T-cell (primary cell): ENCODE measurements around the gene LARGE1. TPM values are rescaled to one million over a fixed set of nuclear protein-coding genes. Genes with fewer than 3 reads are reported as not detected.

ENCODE experiments used
- ATAC-seq, 4 experiments: fragments of 200-7000 bp in 3 of 4; fragments of 150-1000 bp in 1 of 4; cut with Tn5 transposase; replicated peaks in 1 of 4; 1 replicate in 3 of 4; 2 replicates in 1 of 4; pipeline ENCODE4 v1.10.0; 2021; ENCODE audit warnings: moderate library complexity in 3 of 4, mild to moderate bottlenecking in 2 of 4, moderate number of reproducible peaks in 1 of 4
- CTCF ChIA-PET, 2 donors: fragments of 300-600 bp; sonication (Branson Sonifier 250); formaldehyde crosslinking; loops; one replicate each; lab custom pipeline; 2022; ENCODE audit warnings: antibody characterized with exemption in 2 of 2; lab: Charles Lee
- POLR2A ChIA-PET, 2 donors: fragments of 300-600 bp; sonication (Branson Sonifier 250); formaldehyde crosslinking; loops; one replicate each; lab custom pipeline; 2022; ENCODE audit warnings: antibody characterized with exemption in 2 of 2; lab: Charles Lee
- DNase-seq, 35 experiments: peaks; one replicate each; pipeline versions ENCODE4 v3.0.0 to v3.0.0-alpha.2; 2013 to 2023
- H3K27ac ChIP-seq: one replicate; pipeline ENCODE4 v1.5.1; 2013; ENCODE audit warnings: low read length
- H3K27me3 ChIP-seq, 2 experiments: replicated peaks in 1 of 2; 1 replicate in 1 of 2; 2 replicates in 1 of 2; pipeline versions ENCODE4 v1.6.1 to v1.7.0; 2013; ENCODE audit warnings: low read length in 1 of 2, mixed read lengths in 1 of 2; ENCODE audit not compliant: control insufficient read depth in 2 of 2, insufficient read depth in 2 of 2; ENCODE audit errors: extremely low read depth in 1 of 2
- H3K36me3 ChIP-seq, 2 donors: 1 replicate in 1 of 2; 2 replicates in 1 of 2; pipeline versions ENCODE4 v1.6.1 to v1.7.0; 2013; ENCODE audit warnings: low read length in 1 of 2; ENCODE audit not compliant: control insufficient read depth in 2 of 2, insufficient read depth in 1 of 2; ENCODE audit errors: extremely low read depth in 1 of 2
- H3K4me1 ChIP-seq, 2 experiments: 1 replicate in 1 of 2; 2 replicates in 1 of 2; pipeline versions ENCODE4 v1.6.1 to v1.7.0; 2013; ENCODE audit warnings: low read length in 2 of 2, mixed read lengths in 1 of 2; ENCODE audit not compliant: insufficient read depth in 2 of 2, control insufficient read depth in 1 of 2; ENCODE audit errors: extremely low read depth in 1 of 2
- H3K4me3 ChIP-seq, 2 donors: 1 replicate in 1 of 2; 2 replicates in 1 of 2; pipeline versions ENCODE4 v1.5.1 to v1.7.0; 2013; ENCODE audit warnings: mild to moderate bottlenecking in 2 of 2, low read length in 1 of 2, moderate library complexity in 1 of 2; ENCODE audit not compliant: control insufficient read depth in 1 of 2; ENCODE audit errors: extremely low read depth in 1 of 2
- H3K9me3 ChIP-seq: 2 replicates; pipeline ENCODE4 v1.7.0; 2013
- H3K27ac Mint-ChIP-seq, 2 donors: one replicate each; pipeline ENCODE4 v1.8.0; 2020 to 2021; ENCODE audit warnings: mild to moderate bottlenecking in 2 of 2, mixed read lengths in 2 of 2
- H3K27me3 Mint-ChIP-seq, 2 donors: one replicate each; pipeline ENCODE4 v1.8.0; 2021 to 2022; ENCODE audit warnings: mixed read lengths in 2 of 2
- H3K36me3 Mint-ChIP-seq: one replicate; pipeline ENCODE4 v1.8.0; 2021; ENCODE audit warnings: mixed read lengths
- H3K4me1 Mint-ChIP-seq, 3 donors: one replicate each; pipeline ENCODE4 v1.8.0; 2020 to 2022; ENCODE audit warnings: mixed read lengths in 3 of 3, mild to moderate bottlenecking in 1 of 3
- H3K4me3 Mint-ChIP-seq, 3 donors: one replicate each; pipeline ENCODE4 v1.8.0; 2020 to 2022; ENCODE audit warnings: mild to moderate bottlenecking in 3 of 3, mixed read lengths in 3 of 3, moderate library complexity in 3 of 3
- H3K9me3 Mint-ChIP-seq, 3 donors: one replicate each; pipeline ENCODE4 v1.8.0; 2020 to 2022; ENCODE audit warnings: mixed read lengths in 3 of 3
- WGBS: methylation state at CpG from one replicate; pipeline ENCODE4 v1.1.5; 2013; ENCODE audit warnings: missing lambda C conversion rate; ENCODE audit not compliant: insufficient coverage; 5-methylcytosine and 5-hydroxymethylcytosine counted together
- total RNA-seq, 35 experiments: library from RNA in 6 of 35; stranded (reverse) in 6 of 35; fragments of 120-200 nt in 1 of 35; gene quantifications; one replicate each; pipeline versions ENCODE4 v1.2.1 to v1.2.4 and lab custom pipeline; 2013 to 2026

Gene LARGE1
- total RNA-seq, 5 donors from 2014 or later (not counting 1 experiment from before 2014, with no cell fraction given) = 0.53 to 6.1 (median 3.0) TPM

DNA sequence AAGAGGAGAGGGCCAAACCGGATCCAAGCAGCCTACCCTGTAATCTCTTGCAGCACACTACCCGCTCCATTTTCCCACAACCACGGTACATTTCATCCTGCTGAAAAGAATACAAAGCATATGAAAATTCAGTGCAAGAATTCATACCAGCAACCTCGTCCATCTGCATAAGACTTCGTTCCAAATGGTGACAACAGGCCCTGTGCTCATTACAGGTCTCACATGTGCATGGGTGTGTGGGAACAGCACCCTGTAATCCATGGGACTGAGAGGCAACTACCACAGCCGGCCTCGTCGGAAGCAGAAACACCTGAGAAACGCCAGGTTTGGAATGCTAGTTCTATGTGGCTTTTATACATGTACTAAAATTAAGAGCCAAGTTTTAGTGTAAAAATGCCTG is 52.3 kb downstream of the LARGE1 start:
- no peak overlapping the region for H3K27ac Mint-ChIP-seq
- Histone ChIP-seq H3K4me1 (no peaks in the 10 kb centered on the region), H3K9me3 (no peaks in the 10 kb centered on the region), H3K27me3 (no peaks in the 10 kb centered on the region), H3K27ac (no peak overlapping the region), H3K4me3 (no peak overlapping the region), H3K36me3 (no peaks in the 10 kb centered on the region)
- peaks cover 0 to 4% of the 10 kb centered on the region in 2 donors for H3K27me3 Mint-ChIP-seq
- no peak for DNase-seq
- H3K36me3 Mint-ChIP-seq = no peaks in the 10 kb centered on the region
- POLR2A ChIA-PET = no interaction called here
- peaks cover 0 to 13% (median 0%) of the 10 kb centered on the region in 3 donors for H3K9me3 Mint-ChIP-seq
- no peak overlapping the region for H3K4me3 Mint-ChIP-seq
- no peak for ATAC-seq
- H3K4me1 Mint-ChIP-seq = no peaks in the 10 kb centered on the region
- CTCF ChIA-PET = no interaction called here
- 90% methylated on average over 3 of the region's 9 CpGs for WGBS

GRCh38 chr22:33867118-33867866 is 53.0 kb downstream of the LARGE1 start:
- DNase-seq (no peak), ATAC-seq (no peak)
- no peak overlapping the region for H3K4me3 Mint-ChIP-seq
- H3K27ac Mint-ChIP-seq = no peak overlapping the region
- Histone ChIP-seq H3K4me1 (no peaks in the 10 kb centered on the region), H3K27ac (no peak overlapping the region), H3K36me3 (no peaks in the 10 kb centered on the region), H3K9me3 (no peaks in the 10 kb centered on the region), H3K27me3 (no peaks in the 10 kb centered on the region), H3K4me3 (no peak overlapping the region)
- ChIA-PET CTCF (no interaction called here), POLR2A (no interaction called here)
- H3K4me1 Mint-ChIP-seq = no peaks in the 10 kb centered on the region
- H3K36me3 Mint-ChIP-seq = no peaks in the 10 kb centered on the region
- 91% methylated on average over 10 of the region's 12 CpGs for WGBS
- peaks cover 0 to 4% of the 10 kb centered on the region in 2 donors for H3K27me3 Mint-ChIP-seq
- H3K9me3 Mint-ChIP-seq = peaks cover 0 to 13% (median 0%) of the 10 kb centered on the region in 3 donors

DNA sequence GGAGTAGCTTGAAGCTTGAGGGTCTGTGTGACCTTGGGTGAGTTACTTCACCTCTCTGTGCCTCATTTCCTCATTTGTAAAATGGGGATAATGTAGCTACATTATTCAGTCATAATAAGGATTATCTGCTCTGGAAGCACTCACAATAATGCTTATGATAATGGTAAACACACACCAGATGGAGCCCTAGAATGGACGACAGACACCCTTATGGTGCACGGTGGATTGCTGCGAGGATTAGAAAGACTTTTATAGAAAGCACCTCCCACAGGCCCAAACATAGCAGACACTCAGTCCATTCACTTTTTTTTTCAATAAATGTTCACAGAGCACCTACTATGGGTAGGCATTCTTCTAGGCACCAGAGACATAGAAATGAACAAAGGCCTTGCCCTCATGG is 53.8 kb downstream of the LARGE1 start:
- H3K27me3 ChIP-seq = no peaks in the 10 kb centered on the region
- ATAC-seq (no peak), DNase-seq (no peak)
- peaks cover 0 to 13% (median 0%) of the 10 kb centered on the region in 3 donors for H3K9me3 Mint-ChIP-seq
- CTCF ChIA-PET = no interaction called here
- no peaks in the 10 kb centered on the region for H3K9me3 ChIP-seq
- no peak overlapping the region for H3K4me3 Mint-ChIP-seq
- H3K4me1 Mint-ChIP-seq = no peaks in the 10 kb centered on the region
- no peaks in the 10 kb centered on the region for H3K4me1 ChIP-seq
- WGBS = 100% methylated on average over 2 of the region's 3 CpGs
- POLR2A ChIA-PET = no interaction called here
- no peaks in the 10 kb centered on the region for H3K36me3 Mint-ChIP-seq
- no peak overlapping the region for H3K27ac Mint-ChIP-seq
- H3K27ac ChIP-seq = no peak overlapping the region
- H3K4me3 ChIP-seq = no peak overlapping the region
- peaks cover 0 to 4% of the 10 kb centered on the region in 2 donors for H3K27me3 Mint-ChIP-seq
- H3K36me3 ChIP-seq = no peaks in the 10 kb centered on the region

GRCh38 chr22:33865996-33866395 is 54.3 kb downstream of the LARGE1 start:
- Mint-ChIP-seq H3K9me3 (peaks cover 0 to 13% (median 0%) of the 10 kb centered on the region in 3 donors), H3K4me3 (no peak overlapping the region), H3K27ac (no peak overlapping the region), H3K4me1 (no peaks in the 10 kb centered on the region), H3K36me3 (no peaks in the 10 kb centered on the region), H3K27me3 (peaks cover 0 to 4% of the 10 kb centered on the region in 2 donors)
- ATAC-seq (no peak), DNase-seq (no peak)
- Histone ChIP-seq H3K4me3 (no peak overlapping the region), H3K9me3 (no peaks in the 10 kb centered on the region), H3K27ac (no peak overlapping the region), H3K27me3 (no peaks in the 10 kb centered on the region), H3K36me3 (no peaks in the 10 kb centered on the region), H3K4me1 (no peaks in the 10 kb centered on the region)
- ChIA-PET POLR2A (no interaction called here), CTCF (no interaction called here)
- 100% methylated on average over 1 of the region's 1 CpG for WGBS

GRCh38 chr22:33865248-33865647 is 55.0 kb downstream of the LARGE1 start:
- ATAC-seq (no peak), DNase-seq (no peak)
- Histone ChIP-seq H3K9me3 (no peaks in the 10 kb centered on the region), H3K4me1 (no peaks in the 10 kb centered on the region), H3K27me3 (peaks cover 0 to 4% of the 10 kb centered on the region in 2 experiments), H3K36me3 (no peaks in the 10 kb centered on the region), H3K27ac (no peak overlapping the region), H3K4me3 (no peak overlapping the region)
- Mint-ChIP-seq H3K4me1 (no peaks in the 10 kb centered on the region), H3K27ac (no peak overlapping the region), H3K27me3 (peaks cover 0 to 4% of the 10 kb centered on the region in 2 donors), H3K4me3 (no peak overlapping the region), H3K36me3 (no peaks in the 10 kb centered on the region), H3K9me3 (peaks cover 0 to 13% (median 0%) of the 10 kb centered on the region in 3 donors)
- WGBS = 100% methylated on average over 1 of the region's 5 CpGs
- ChIA-PET POLR2A (no interaction called here), CTCF (no interaction called here)

- H3K9me3 ChIP-seq = no peaks in the 10 kb centered on the region
- ChIA-PET CTCF (no interaction called here), POLR2A (no interaction called here)
- ATAC-seq = no peak
- no peak overlapping the region for H3K27ac ChIP-seq
- H3K4me3 ChIP-seq = no peak overlapping the region
- no peak for DNase-seq
- H3K36me3 Mint-ChIP-seq = no peaks in the 10 kb centered on the region
- H3K27me3 ChIP-seq = peaks cover 0 to 4% of the 10 kb centered on the region in 2 experiments
- no peak overlapping the region for H3K27ac Mint-ChIP-seq
- H3K4me1 Mint-ChIP-seq = no peaks in the 10 kb centered on the region
- H3K27me3 Mint-ChIP-seq = peaks cover 0 to 4% of the 10 kb centered on the region in 2 donors
- H3K9me3 Mint-ChIP-seq = peaks cover 0 to 13% (median 0%) of the 10 kb centered on the region in 3 donors
- no peak overlapping the region for H3K4me3 Mint-ChIP-seq
- no peaks in the 10 kb centered on the region for H3K4me1 ChIP-seq
- H3K36me3 ChIP-seq = no peaks in the 10 kb centered on the region
- WGBS = 68% methylated on average over 4 of the region's 7 CpGs
Measured at GRCh38 chr22:33864723-33865130, 55.5 kb downstream of the LARGE1 start.
